Upper lobe of left lung (tissue), 6 donors: Measurements from ENCODE around the gene RGS16. TPM values are rescaled to one million over a fixed set of nuclear protein-coding genes. Genes with fewer than 3 reads are reported as not detected.

Experiments
- ATAC-seq, 2 donors: fragments of 200-7000 bp; cut with Tn5 transposase; one replicate each; pipeline ENCODE4 v1.9.1; 2022; ENCODE audit warnings: mild to moderate bottlenecking in 2 of 2, moderate library complexity in 2 of 2; ENCODE audit not compliant: low FRiP score in 2 of 2
- DNase-seq, 2 donors: peaks; one replicate each; pipeline ENCODE4 v3.0.0-alpha.2; 2019 to 2020
- H3K27ac ChIP-seq, 4 donors: fragments of 200-600 bp; sonication (generic); one replicate each; pipeline ENCODE4 v1.5.1; 2016 to 2019
- H3K27me3 ChIP-seq, 4 donors: fragments of 200-600 bp; sonication (generic); one replicate each; pipeline ENCODE4 v1.5.1; 2017 to 2019
- H3K36me3 ChIP-seq, 4 donors: fragments of 200-600 bp; sonication (generic); one replicate each; pipeline ENCODE4 v1.5.1; 2016 to 2019
- H3K4me1 ChIP-seq, 4 donors: fragments of 200-600 bp; sonication (generic); one replicate each; pipeline ENCODE4 v1.5.1; 2018 to 2019
- H3K4me3 ChIP-seq, 4 donors: fragments of 200-600 bp; sonication (generic); one replicate each; pipeline ENCODE4 v1.5.1; 2017 to 2019; ENCODE audit warnings: mild to moderate bottlenecking in 2 of 4, moderate library complexity in 1 of 4
- H3K9me3 ChIP-seq, 4 donors: fragments of 200-600 bp; sonication (generic); one replicate each; pipeline ENCODE4 v1.5.1; 2018 to 2019
- EP300 ChIP-seq, 4 donors: sonication (generic); formaldehyde crosslinking; IDR thresholded peaks; one replicate each; pipeline ENCODE4 v1.5.1; 2017; ENCODE audit warnings: antibody characterized with exemption in 4 of 4, control low read depth in 2 of 4
- POLR2A ChIP-seq, 4 donors: fragments of 450-650 bp; IDR thresholded peaks; one replicate each; pipeline ENCODE4 v1.5.1; 2016 to 2017; ENCODE audit warnings: antibody characterized with exemption in 4 of 4, mild to moderate bottlenecking in 2 of 4
- POLR2AphosphoS5 ChIP-seq, 2 donors: sonication (generic); formaldehyde crosslinking; IDR thresholded peaks; one replicate each; pipeline ENCODE4 v1.5.1; 2017; ENCODE audit warnings: antibody characterized with exemption in 2 of 2
- WGBS, 2 donors: methylation state at CpG; one replicate each; pipeline ENCODE4 v1.1.5; 2017 to 2018; 5-methylcytosine and 5-hydroxymethylcytosine counted together
- total RNA-seq, 6 donors: library from RNA; depleted of rRNA in 4 of 6; stranded (reverse); fragments of >200 nt in 4 of 6; gene quantifications; one replicate each; pipeline versions ENCODE4 v1.1.0 to v1.2.1, GENCODE V29; 2016 to 2021
- TF ChIP-seq, protein P1 (sequence below), 6 experiments: fragments of 450-650 bp in 4 of 6; fragments of 200-600 bp in 2 of 6; sonication (generic) in 2 of 6; IDR thresholded peaks; one replicate each; pipeline ENCODE4 v1.5.1; 2016 to 2019; ENCODE audit warnings: antibody characterized with exemption in 6 of 6
- donor health status: DM: no; HTN: no; CAD: no; lungs with moderate emphysema.
- donor health status: DM: no; HTN: yes; CAD: no; lungs with severe emphysema.

The RGS16 gene
- total RNA-seq, 6 donors from 2014 or later, result 3.1 to 27.2 (median 16.2) TPM

DNA sequence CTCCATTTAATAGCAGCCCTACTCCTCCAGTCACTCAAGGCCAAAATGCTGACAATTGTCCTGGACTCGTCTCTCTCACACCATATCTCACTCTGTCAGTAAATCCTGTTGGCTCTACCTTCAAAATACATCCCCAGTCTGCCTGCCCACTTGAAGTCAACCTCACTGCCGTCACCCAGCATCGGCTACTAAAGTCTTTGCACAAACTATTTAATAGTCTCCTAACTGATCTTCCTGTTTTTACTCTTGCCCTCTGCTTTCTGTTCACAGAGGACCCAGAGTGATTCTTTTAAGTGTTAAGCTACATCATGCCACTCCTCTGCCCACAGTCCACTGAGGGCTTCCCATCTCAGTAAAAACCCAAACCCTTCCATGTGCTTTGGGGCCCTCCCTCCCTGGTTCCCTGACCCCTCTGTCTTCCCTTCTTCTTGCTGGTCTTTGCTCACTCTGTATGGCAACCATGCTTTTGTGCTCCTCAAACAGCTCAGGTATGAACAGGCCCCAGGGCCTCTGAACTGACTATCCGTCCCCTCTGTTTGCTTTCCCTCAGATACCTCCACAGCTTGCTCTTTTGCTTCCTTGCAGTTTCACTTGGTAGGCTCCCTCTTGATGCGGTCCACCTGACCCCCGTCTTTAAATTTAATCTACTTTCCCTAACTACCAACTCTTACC, 34.1 kb downstream of the RGS16 start:
- H3K27ac ChIP-seq, result no peak overlapping the region
- no peaks in the 10 kb centered on the region for H3K4me1 ChIP-seq
- no peak overlapping the region for H3K4me3 ChIP-seq
- DNase-seq, result no peak
- TF ChIP-seq POLR2AphosphoS5 (IDR thresholded peaks at IDR 0.05), result no peak
- TF ChIP-seq POLR2A (IDR thresholded peaks at IDR 0.05), result no peak
- TF ChIP-seq EP300 (IDR thresholded peaks at IDR 0.05), result no peak
- TF ChIP-seq, protein P1, sequence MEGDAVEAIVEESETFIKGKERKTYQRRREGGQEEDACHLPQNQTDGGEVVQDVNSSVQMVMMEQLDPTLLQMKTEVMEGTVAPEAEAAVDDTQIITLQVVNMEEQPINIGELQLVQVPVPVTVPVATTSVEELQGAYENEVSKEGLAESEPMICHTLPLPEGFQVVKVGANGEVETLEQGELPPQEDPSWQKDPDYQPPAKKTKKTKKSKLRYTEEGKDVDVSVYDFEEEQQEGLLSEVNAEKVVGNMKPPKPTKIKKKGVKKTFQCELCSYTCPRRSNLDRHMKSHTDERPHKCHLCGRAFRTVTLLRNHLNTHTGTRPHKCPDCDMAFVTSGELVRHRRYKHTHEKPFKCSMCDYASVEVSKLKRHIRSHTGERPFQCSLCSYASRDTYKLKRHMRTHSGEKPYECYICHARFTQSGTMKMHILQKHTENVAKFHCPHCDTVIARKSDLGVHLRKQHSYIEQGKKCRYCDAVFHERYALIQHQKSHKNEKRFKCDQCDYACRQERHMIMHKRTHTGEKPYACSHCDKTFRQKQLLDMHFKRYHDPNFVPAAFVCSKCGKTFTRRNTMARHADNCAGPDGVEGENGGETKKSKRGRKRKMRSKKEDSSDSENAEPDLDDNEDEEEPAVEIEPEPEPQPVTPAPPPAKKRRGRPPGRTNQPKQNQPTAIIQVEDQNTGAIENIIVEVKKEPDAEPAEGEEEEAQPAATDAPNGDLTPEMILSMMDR (IDR thresholded peaks at IDR 0.05), result no peak
- ATAC-seq, result no peak
- peaks cover 5 to 14% (median 6%) of the 10 kb centered on the region in 4 donors for H3K36me3 ChIP-seq
- WGBS, 2 donors, result 92% methylated on average over 6 of the region's 6 CpGs
- no peaks in the 10 kb centered on the region for H3K9me3 ChIP-seq
- no peaks in the 10 kb centered on the region for H3K27me3 ChIP-seq

DNA sequence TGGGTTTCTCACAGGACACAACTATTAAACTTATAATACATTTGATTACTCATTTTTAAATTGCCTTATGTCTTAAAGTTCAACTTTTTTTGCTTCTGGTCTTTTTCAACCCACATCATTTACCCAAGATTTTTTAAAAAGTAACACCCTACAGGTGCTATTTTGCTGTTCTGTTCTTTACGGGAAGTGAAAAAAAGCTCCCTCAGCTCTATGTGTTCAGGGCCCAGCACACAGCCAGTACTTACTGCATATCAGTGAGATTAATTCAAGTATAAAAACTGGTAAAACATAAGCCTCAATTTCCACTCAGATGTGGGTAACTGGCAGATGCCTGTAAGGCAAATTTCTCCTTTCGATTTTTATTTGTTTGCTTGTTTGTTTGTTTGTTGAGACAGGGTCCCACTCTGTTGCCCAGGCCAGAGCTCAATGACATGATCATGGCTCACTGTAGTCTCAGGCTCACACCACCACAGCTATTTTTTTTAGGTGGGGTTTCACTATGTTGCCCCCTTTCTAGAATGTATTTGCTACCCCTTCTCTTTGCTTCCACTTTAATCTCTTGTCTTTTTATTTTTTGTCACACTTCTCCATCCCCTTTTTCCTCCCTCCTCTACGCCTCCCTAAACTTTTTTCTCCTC, 35.4 kb downstream of the RGS16 start:
- DNase-seq (no peak), ATAC-seq (no peak)
- Histone ChIP-seq H3K27ac (no peak overlapping the region), H3K4me3 (no peak overlapping the region), H3K9me3 (no peaks in the 10 kb centered on the region), H3K4me1 (no peaks in the 10 kb centered on the region), H3K36me3 (peaks cover 0 to 2% (median 0%) of the 10 kb centered on the region in 4 donors), H3K27me3 (no peaks in the 10 kb centered on the region)
- TF ChIP-seq POLR2AphosphoS5 (IDR thresholded peaks at IDR 0.05) (no peak), POLR2A (IDR thresholded peaks at IDR 0.05) (no peak), EP300 (IDR thresholded peaks at IDR 0.05) (no peak)
- TF ChIP-seq, protein P1 (IDR thresholded peaks at IDR 0.05), result no peak
- 92% methylated on average over 3 of the region's 3 CpGs for WGBS, 2 donors

DNA sequence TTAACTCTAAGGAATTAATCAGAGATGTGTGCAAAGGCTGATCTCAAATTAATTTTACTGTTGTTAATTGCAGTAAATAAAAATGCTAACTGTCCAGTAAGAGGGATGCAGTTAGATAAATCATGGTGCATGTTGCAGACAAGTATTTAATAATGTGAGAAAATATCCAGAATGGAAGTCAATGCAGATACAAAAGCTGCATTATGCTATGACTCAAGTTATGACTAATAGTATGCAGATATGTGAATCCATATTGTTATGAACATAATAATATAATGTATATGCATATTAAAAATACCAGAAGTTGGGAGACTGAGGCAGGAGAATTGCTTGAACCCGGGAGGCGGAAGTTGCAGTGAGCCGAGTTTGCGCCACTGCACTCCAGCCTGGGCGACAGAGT, 36.6 kb downstream of the RGS16 start:
- WGBS, 2 donors, result 93 to 94% methylated on average over 5 of the region's 5 CpGs
- Histone ChIP-seq H3K27me3 (no peaks in the 10 kb centered on the region), H3K4me1 (no peaks in the 10 kb centered on the region), H3K9me3 (no peaks in the 10 kb centered on the region), H3K27ac (no peak overlapping the region), H3K4me3 (no peak overlapping the region), H3K36me3 (no peaks in the 10 kb centered on the region)
- no peak for ATAC-seq
- TF ChIP-seq, protein P1 (IDR thresholded peaks at IDR 0.05), result no peak
- TF ChIP-seq EP300 (IDR thresholded peaks at IDR 0.05) (no peak), POLR2A (IDR thresholded peaks at IDR 0.05) (no peak), POLR2AphosphoS5 (IDR thresholded peaks at IDR 0.05) (no peak)
- DNase-seq, result no peak

DNA sequence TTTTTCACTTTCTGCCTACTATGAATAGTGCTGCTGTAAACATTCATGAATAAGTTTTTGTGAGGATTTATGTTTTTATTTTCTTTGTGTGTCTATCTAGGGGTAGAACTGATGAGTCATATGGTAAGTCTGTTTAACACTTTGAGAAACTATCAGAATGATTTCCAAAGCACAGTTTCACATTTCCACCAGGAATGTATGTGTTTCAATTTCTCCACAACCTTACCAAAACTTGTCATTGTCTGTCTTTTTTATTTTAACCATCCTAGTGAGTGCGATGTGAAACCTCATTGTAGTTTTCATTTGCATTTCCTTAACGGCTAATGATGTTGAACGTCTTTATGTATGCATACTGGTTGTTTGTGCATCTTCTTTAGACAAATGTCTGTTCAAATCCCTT, 38.7 kb downstream of the RGS16 start:
- no peak overlapping the region for H3K4me3 ChIP-seq
- ATAC-seq (no peak), DNase-seq (no peak)
- no peaks in the 10 kb centered on the region for H3K27me3 ChIP-seq
- H3K36me3 ChIP-seq, result no peaks in the 10 kb centered on the region
- TF ChIP-seq POLR2AphosphoS5 (IDR thresholded peaks at IDR 0.05) (no peak), POLR2A (IDR thresholded peaks at IDR 0.05) (no peak), EP300 (IDR thresholded peaks at IDR 0.05) (no peak)
- TF ChIP-seq, protein P1 (IDR thresholded peaks at IDR 0.05), result no peak
- H3K4me1 ChIP-seq, result no peaks in the 10 kb centered on the region
- H3K27ac ChIP-seq, result no peak overlapping the region
- 80 to 84% methylated on average over 3 of the region's 3 CpGs for WGBS, 2 donors
- no peaks in the 10 kb centered on the region for H3K9me3 ChIP-seq
